IPS-NIHi11 (cell line): ENCODE results near the gene NEB.
A peak's percentile ranks its signal among the peaks of the same experiment; 100 is the strongest.
"Not testable (repeated sequence)": the region's sequence is repeated elsewhere in the genome, so short reads cannot be mapped to it uniquely, and the experiment has no call there.

ENCODE experiments used
- DNase-seq: peaks from one replicate; pipeline ENCODE4 v3.0.0; 2012; ENCODE audit warnings: mixed read lengths, low spot score

NEB gene

DNA sequence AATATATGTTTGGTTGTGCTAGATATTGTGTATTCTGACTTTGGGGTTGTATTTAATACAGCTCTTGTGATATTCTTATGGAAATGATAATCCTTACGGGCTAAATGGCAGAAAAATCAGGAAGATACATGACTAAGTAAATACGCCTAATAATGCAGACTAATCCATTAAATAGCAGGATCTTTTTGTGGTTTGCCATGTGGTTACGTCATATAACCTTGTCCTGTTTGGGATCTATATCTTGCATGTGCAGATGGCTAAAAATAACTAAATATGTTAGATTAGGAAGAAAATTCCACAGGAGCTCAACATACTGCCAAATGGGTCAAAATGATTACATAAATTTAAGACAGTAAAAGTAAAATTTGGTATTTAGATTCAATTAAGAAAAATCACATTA is 83.0 kb downstream of the NEB start:
- no peak for DNase-seq

- no peak for DNase-seq
Measured at GRCh38 chr2:151650456-151650855, 83.8 kb downstream of the NEB start.

DNA sequence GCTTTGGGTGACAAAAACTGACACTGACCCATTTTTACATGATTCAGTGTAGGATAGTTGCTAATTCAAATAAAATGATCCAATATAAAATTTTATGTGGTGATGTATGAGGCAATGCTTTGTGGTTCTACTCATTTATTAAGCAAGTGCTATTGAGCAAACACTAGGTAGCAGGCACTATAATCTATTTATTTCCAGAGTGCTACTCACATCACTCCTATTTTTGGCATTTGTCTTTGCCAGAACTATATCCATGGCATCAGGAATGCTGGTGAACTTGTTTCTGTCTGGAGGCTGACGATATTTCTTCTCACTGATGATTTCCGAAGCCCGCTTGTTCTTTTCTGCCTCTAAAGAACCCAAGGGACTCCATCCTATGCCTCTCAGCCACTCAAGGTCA is 84.3 kb downstream of the NEB start:
- no peak for DNase-seq

DNA sequence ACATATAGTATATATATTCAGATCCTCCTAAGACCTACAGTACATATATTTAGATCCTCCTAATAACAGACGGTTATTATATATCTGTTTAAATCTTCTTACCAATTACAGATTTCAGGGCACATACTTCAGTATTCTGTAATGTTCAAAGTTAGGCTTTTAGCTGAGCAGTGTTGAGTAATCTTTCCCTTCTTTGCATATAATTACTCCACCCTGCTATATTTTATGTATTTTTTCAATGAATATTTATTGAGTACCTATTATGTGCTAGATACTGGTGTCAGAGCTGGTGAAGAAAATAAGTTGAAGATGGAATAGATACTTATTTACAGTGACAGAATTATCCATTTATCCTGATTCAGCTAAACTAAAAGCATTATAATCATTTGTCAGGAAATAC is 84.9 kb downstream of the NEB start:
- DNase-seq, result no peak

DNA sequence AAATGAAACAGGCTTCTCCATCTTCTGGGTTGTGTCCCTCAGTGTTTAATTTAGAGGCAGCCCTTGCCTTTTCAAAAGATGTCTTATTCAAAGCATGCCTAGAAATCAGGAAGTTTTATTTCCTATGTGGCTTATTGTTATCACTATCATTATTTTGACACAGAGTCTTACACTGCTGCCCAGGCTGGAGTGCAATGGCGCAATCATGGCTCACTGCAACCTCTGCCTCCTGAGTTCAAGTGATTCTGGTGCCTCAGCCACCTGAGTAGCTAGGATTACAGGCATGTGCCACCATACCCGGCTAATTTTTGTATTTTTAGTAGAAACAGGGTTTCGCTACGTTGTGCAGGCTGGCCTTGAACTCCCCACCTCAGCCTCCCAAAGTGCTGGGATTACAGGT is 87.8 kb downstream of the NEB start:
- not testable (repeated sequence) for DNase-seq

DNA sequence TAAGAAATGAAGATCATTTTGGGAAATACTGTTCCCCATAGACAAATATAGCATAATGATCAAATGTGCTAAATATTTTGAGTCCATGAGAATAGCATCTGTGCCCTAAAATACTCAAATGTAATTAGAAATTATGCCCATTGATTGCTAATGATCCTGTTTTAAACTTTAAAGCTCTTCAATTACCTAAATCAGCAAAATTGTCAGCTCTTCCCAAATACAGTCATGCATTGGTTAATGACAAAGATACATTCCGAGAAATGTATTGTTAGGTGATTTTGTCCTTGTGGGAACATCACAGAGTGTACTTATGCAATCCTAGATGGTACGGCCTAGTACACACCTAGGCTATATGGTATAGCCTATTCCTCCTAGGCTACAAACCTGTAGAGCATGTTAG is 89.7 kb downstream of the NEB start:
- no peak for DNase-seq

DNA sequence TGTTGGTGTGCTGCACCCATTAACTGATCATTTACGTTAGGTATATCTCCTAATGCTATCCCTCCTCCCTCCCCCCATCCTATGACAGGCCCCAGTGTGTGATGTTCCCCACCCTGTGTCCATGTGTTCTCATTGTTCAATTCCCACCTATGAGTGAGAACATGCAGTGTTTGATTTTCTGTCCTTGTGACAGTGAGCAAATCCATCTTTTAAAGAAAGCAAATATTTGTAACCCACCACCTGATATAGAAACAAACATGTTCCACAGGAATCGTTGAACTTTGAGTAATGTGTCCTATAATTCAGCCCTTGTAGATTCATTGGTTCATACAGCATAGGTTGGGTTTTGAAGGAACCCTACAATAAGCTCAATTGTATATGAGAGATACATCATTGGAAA is 92.4 kb downstream of the NEB start:
- not testable (repeated sequence) for DNase-seq

DNA sequence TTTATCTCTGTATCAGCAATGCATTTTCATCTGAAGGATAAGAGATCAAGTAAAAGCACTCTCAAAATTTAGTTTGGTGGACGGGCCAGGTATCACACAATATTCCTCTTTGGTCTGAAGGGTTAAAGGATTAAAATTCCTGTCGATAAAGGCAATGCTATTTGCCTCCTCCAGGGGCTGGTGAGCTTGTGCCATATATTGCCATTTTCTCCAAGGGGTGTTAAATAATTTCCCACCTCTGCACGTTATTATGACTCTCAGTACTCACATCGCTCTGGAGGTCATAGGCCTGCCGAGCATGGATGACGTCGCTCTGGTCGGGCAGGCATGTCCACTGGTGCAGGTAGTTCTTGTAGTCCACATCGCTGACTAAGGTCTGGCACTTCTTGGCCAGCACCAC is 94.2 kb downstream of the NEB start:
- no peak for DNase-seq

- no peak for DNase-seq
Measured at GRCh38 chr2:151638990-151639389, 95.3 kb downstream of the NEB start.

GRCh38 chr2:151638191-151638933 is 95.9 kb downstream of the NEB start:
- no peak for DNase-seq

DNA sequence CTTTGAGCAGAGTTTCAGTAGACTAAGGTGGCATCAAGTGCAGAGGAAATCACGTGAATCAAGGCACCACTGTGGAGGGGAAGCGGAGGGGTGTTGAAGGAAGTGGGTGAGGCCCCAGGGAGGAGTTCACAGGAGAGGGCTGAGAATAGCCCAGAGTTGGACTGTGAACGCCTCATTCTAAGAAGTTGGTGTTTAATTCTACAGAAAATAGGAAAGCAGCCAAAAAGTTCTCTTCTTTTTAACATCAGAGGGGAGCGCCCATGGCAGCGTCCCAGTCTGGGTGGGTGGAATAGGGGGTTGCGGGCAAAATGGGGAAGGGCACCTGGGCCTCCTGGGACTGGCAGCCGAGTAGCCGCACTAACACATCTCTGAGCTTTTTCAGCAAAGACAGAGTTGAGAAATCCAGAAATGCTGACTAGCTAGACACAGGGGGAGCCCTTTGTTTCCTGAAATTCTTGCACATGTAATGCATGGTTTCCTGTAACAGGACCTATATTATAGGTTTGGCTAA is 97.0 kb downstream of the NEB start:
- DNase-seq, result peak; percentile 18

DNA sequence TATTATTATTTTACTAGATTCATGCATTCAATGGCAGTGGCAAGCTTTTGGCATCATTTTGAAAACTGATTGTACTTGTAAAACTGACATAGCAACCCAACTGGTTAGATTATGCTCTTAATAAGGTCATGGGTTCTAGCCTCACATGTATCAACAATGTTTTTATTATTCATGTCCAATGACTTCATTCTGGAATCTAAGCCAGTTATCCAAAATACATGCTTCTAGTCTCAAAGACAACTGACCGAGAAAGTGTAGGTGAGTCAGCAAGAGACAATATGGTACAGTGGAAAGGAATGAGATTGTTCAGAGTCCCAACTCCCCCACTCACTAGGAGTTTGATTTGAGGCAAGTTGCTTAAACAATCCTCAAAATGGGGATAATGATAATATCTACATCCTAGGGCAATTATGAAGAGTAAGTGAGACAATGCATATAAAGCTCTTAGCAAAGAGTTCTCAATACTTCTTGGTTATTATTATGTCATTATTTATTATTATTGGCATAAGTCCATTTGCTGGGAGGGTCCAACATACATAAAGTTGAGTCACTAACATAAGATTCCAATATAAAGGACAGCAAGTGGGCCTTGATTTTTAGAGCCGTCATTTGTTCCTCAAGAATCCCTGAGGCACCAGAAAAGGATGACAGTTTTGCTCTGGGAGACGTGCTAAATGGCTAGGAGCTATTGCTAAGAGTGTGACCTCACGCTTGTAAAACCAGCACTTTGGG is 99.4 kb downstream of the NEB start:
- DNase-seq, result no peak

DNA sequence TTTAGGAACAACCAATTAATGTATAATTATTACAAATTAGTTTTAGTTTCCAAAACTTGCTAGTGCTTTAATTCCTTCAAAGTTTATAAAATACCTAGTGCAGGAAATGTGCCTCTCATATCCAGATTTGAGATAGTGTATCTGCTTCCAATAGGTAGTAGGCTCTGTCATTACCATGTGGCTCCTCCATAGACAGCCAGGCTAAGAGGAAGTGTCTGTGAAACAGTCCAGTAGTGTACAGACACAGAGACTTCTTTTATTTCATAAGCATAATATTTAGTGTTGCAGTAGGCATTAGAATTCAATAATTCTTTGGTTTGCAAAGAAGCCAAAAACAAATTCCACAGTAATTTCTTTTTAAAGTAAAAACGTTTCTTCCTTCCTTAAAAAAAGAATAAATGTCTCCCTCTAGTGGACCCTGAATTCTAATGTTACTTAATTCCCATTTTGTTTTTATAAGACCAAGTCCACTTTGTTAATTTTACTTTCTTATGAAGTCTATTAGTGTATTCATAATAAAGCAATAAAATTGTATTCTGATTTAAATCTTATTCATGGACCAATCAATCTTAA is 101.2 kb downstream of the NEB start:
- DNase-seq, result no peak

- DNase-seq, result no peak
Measured at GRCh38 chr2:151630372-151630771, 103.9 kb downstream of the NEB start.

DNA sequence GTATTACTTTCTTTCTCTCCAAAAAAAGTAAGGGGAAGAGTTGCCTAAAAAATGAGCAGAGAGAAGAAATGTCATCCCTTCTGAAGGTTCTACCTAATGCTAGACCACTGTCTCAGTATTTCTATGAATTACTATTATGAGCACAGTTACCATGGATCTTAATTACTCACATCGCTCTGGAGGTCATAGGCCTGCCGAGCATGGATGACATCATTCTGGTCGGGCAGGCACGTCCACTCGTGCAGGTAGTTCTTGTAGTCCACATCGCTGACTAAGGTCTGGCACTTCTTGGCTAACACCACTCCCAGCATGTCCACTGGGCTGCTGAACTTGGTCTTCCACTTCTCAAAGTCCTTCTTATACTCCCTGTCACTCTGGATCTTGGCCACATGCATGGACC is 106.9 kb downstream of the NEB start:
- no peak for DNase-seq

- DNase-seq, result no peak
Measured at GRCh38 chr2:151624271-151624670, 110.0 kb downstream of the NEB start.

DNA sequence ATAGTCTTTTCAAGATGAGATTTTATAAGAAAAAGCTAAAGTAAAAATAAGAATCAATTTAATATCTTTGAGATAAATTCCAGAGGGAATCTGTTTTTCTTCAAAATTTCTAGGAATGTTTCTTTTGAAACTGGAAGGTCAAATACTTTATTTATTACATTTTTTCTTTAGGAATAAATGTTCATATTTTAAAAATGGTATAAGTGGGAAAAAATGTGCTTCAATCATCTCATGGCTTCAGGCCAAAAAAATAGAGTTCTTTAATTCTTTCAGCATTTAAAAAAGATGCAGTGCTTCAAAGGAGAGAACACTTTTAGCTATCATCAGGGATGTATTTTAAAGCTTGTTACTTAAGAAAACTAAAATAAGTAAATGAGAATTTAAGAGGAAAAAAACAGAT is 110.6 kb downstream of the NEB start:
- no peak for DNase-seq

GRCh38 chr2:151620761-151621160 is 113.5 kb downstream of the NEB start:
- DNase-seq, result no peak

DNA sequence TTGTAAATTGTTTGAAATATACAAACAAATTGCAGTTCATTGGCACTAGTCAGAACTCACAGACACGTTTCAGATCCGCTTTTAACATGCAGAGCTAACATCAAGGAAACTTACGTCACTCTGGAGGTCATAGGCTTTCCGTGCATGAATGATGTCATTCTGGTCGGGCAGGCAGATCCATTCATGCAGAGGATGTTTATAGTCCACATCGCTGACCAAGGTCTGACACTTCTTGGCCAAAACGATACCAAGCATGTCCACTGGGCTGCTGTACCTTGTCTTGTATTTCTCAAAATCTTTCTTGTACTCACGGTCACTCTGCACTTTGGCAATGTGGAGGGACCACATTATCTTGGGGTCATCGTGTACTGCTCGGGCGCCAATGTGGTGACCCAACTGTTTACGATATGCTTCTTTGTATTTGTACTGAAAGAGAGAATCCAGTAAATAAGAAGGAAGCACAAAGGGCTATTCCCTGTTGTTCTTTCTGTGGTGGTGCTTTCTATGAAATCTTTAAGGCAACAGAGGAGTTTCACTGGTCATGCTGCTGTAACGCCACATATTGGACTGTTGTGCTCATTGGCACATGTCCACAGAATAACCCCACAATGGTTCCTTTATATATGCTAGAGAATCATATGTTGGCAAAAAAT is 114.8 kb downstream of the NEB start:
- no peak for DNase-seq

- no peak for DNase-seq
Measured at GRCh38 chr2:151616760-151617339, 117.4 kb downstream of the NEB start.

- no peak for DNase-seq
Measured at GRCh38 chr2:151614606-151615306, 119.5 kb downstream of the NEB start.

DNA sequence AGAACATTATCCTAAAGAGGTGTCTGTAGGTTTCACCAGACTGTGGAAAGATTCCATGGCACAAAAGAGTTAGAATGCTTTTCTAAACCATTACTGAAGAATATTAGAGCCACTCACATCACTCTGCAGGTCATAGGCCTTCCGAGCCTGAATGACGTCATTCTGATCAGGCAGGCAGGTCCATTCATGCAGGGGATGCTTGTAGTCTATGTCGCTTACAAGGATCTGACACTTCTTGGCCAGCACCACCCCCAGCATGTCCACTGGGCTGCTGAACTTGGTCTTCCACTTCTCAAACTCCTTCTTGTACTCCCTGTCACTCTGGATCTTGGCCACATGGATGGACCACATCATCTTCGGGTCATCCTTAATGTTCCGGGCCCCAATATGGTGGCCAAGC is 120.1 kb downstream of the NEB start:
- no peak for DNase-seq
